Upper lobe of left lung (tissue), 6 donors: Measurements from ENCODE around the gene SNAP47. TPM values are rescaled to one million over a fixed set of nuclear protein-coding genes. Genes with fewer than 3 reads are reported as not detected.

ENCODE experiments used
- ATAC-seq, 2 donors: fragments of 200-7000 bp; cut with Tn5 transposase; one replicate each; pipeline ENCODE4 v1.9.1; 2022; ENCODE audit warnings: mild to moderate bottlenecking in 2 of 2, moderate library complexity in 2 of 2; ENCODE audit not compliant: low FRiP score in 2 of 2
- DNase-seq, 2 donors: peaks; one replicate each; pipeline ENCODE4 v3.0.0-alpha.2; 2019 to 2020
- H3K27ac ChIP-seq, 4 donors: fragments of 200-600 bp; sonication (generic); one replicate each; pipeline ENCODE4 v1.5.1; 2016 to 2019
- H3K27me3 ChIP-seq, 4 donors: fragments of 200-600 bp; sonication (generic); one replicate each; pipeline ENCODE4 v1.5.1; 2017 to 2019
- H3K36me3 ChIP-seq, 4 donors: fragments of 200-600 bp; sonication (generic); one replicate each; pipeline ENCODE4 v1.5.1; 2016 to 2019
- H3K4me1 ChIP-seq, 4 donors: fragments of 200-600 bp; sonication (generic); one replicate each; pipeline ENCODE4 v1.5.1; 2018 to 2019
- H3K4me3 ChIP-seq, 4 donors: fragments of 200-600 bp; sonication (generic); one replicate each; pipeline ENCODE4 v1.5.1; 2017 to 2019; ENCODE audit warnings: mild to moderate bottlenecking in 2 of 4, moderate library complexity in 1 of 4
- H3K9me3 ChIP-seq, 4 donors: fragments of 200-600 bp; sonication (generic); one replicate each; pipeline ENCODE4 v1.5.1; 2018 to 2019
- CTCF ChIP-seq, 6 experiments: fragments of 450-650 bp in 4 of 6; fragments of 200-600 bp in 2 of 6; sonication (generic) in 2 of 6; IDR thresholded peaks; one replicate each; pipeline ENCODE4 v1.5.1; 2016 to 2019; ENCODE audit warnings: antibody characterized with exemption in 6 of 6
- EP300 ChIP-seq, 4 donors: sonication (generic); formaldehyde crosslinking; IDR thresholded peaks; one replicate each; pipeline ENCODE4 v1.5.1; 2017; ENCODE audit warnings: antibody characterized with exemption in 4 of 4, control low read depth in 2 of 4
- POLR2A ChIP-seq, 4 donors: fragments of 450-650 bp; IDR thresholded peaks; one replicate each; pipeline ENCODE4 v1.5.1; 2016 to 2017; ENCODE audit warnings: antibody characterized with exemption in 4 of 4, mild to moderate bottlenecking in 2 of 4
- POLR2AphosphoS5 ChIP-seq, 2 donors: sonication (generic); formaldehyde crosslinking; IDR thresholded peaks; one replicate each; pipeline ENCODE4 v1.5.1; 2017; ENCODE audit warnings: antibody characterized with exemption in 2 of 2
- WGBS, 2 donors: methylation state at CpG; one replicate each; pipeline ENCODE4 v1.1.5; 2017 to 2018; 5-methylcytosine and 5-hydroxymethylcytosine counted together
- total RNA-seq, 6 donors: library from RNA; depleted of rRNA in 4 of 6; stranded (reverse); fragments of >200 nt in 4 of 6; gene quantifications; one replicate each; pipeline versions ENCODE4 v1.1.0 to v1.2.1, GENCODE V29; 2016 to 2021
- donor health status: DM: no; HTN: no; CAD: no; lungs with moderate emphysema.
- donor health status: DM: no; HTN: yes; CAD: no; lungs with severe emphysema.

The SNAP47 gene
- total RNA-seq, 6 donors from 2014 or later = 26.7 to 62.9 (median 35.1) TPM

- ATAC-seq = no peak
Observed at GRCh38 chr1:227771326-227771725, 36.1 kb downstream of the SNAP47 start.

GRCh38 chr1:227771771-227772170 lies 36.5 kb downstream of the SNAP47 start:
- WGBS, 2 donors = 89 to 97% methylated on average over 4 to 7 of the region's 7 CpGs
- Histone ChIP-seq H3K36me3 (peaks cover 5 to 65% (median 29%) of the 10 kb centered on the region in 4 donors), H3K4me3 (no peak overlapping the region), H3K4me1 (peaks cover 0 to 9% (median 4%) of the 10 kb centered on the region in 4 donors), H3K27me3 (no peaks in the 10 kb centered on the region), H3K9me3 (no peaks in the 10 kb centered on the region), H3K27ac (no peak overlapping the region)
- ATAC-seq (no peak), DNase-seq (no peak)
- TF ChIP-seq POLR2A (IDR thresholded peaks at IDR 0.05) (no peak), CTCF (IDR thresholded peaks at IDR 0.05) (no peak), EP300 (IDR thresholded peaks at IDR 0.05) (no peak), POLR2AphosphoS5 (IDR thresholded peaks at IDR 0.05) (no peak)

More at GRCh38 chr1:227771326-227771725, 36.1 kb downstream of the SNAP47 start:
- DNase-seq = no peak
- H3K36me3 ChIP-seq = peaks cover 5 to 61% (median 27%) of the 10 kb centered on the region in 4 donors
- H3K27me3 ChIP-seq = no peaks in the 10 kb centered on the region
- no peak overlapping the region for H3K27ac ChIP-seq
- no peak for TF ChIP-seq EP300 (IDR thresholded peaks at IDR 0.05)
- no peak for TF ChIP-seq POLR2A (IDR thresholded peaks at IDR 0.05)
- no peak for TF ChIP-seq POLR2AphosphoS5 (IDR thresholded peaks at IDR 0.05)
- TF ChIP-seq CTCF (IDR thresholded peaks at IDR 0.05) = no peak
- H3K9me3 ChIP-seq = no peaks in the 10 kb centered on the region
- WGBS, 2 donors = 96 to 98% methylated on average over 6 to 8 of the region's 8 CpGs
- H3K4me1 ChIP-seq = peaks cover 0 to 14% (median 5%) of the 10 kb centered on the region in 4 donors
- no peak overlapping the region for H3K4me3 ChIP-seq

GRCh38 chr1:227773558-227773957 lies 38.3 kb downstream of the SNAP47 start:
- no peak for TF ChIP-seq POLR2A (IDR thresholded peaks at IDR 0.05)
- no peak for TF ChIP-seq POLR2AphosphoS5 (IDR thresholded peaks at IDR 0.05)
- no peak overlapping the region for H3K27ac ChIP-seq
- H3K4me1 ChIP-seq = no peaks in the 10 kb centered on the region
- DNase-seq (no peak), ATAC-seq (no peak)
- no peaks in the 10 kb centered on the region for H3K27me3 ChIP-seq
- no peaks in the 10 kb centered on the region for H3K9me3 ChIP-seq
- no peak overlapping the region for H3K4me3 ChIP-seq
- peaks cover 0 to 47% (median 12%) of the 10 kb centered on the region in 4 donors for H3K36me3 ChIP-seq
- 92 to 96% methylated on average over 15 of the region's 15 CpGs for WGBS, 2 donors

- WGBS, 2 donors = 80 to 88% methylated on average over 12 to 13 of the region's 13 CpGs
- H3K27ac ChIP-seq = no peak overlapping the region
- DNase-seq = peak in 1 of 2 donors; percentile 79
Observed at GRCh38 chr1:227774051-227774731, 39.0 kb downstream of the SNAP47 start.

More at GRCh38 chr1:227774051-227774731, 39.0 kb downstream of the SNAP47 start:
- H3K4me1 ChIP-seq = no peaks in the 10 kb centered on the region
- no peaks in the 10 kb centered on the region for H3K9me3 ChIP-seq
- ATAC-seq = no peak
- H3K4me3 ChIP-seq = no peak overlapping the region
- TF ChIP-seq EP300 (IDR thresholded peaks at IDR 0.05) (no peak), CTCF (IDR thresholded peaks at IDR 0.05) (no peak), POLR2A (IDR thresholded peaks at IDR 0.05) (no peak), POLR2AphosphoS5 (IDR thresholded peaks at IDR 0.05) (no peak)
- no peaks in the 10 kb centered on the region for H3K27me3 ChIP-seq
- peaks cover 0 to 41% (median 7%) of the 10 kb centered on the region in 4 donors for H3K36me3 ChIP-seq
